ENCODE data around the gene CD38.

Gene CD38

DNA sequence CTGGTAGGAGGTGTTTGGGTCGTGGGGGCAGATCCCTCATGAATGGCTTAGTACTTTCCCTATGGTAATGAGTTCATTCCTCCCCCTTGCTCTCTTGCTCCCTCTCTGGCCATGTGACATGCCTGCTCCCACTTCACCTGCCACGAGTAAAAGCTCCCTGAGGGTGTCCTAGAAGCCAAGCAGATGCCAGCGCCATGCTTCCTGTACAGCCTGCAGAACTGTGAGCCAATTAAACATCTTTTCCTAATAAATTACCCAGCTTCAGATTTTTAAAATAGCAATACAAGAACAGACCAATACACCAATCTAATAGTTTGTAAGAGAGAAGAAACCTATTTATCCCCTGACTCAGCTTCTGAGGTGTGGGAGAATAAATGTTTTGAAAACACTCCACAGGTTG, 99.9 kb downstream of the CD38 start:
- Histone ChIP-seq H3K27ac (ENCODE audit: insufficient read depth, low read depth, low read length, poor library complexity, severe bottlenecking) (no peak overlapping the region), H3K36me3 (ENCODE audit: control insufficient read depth, insufficient read depth, low read length) (no peaks in the 10 kb centered on the region), H3K27me3 (ENCODE audit: control insufficient read depth, insufficient read depth, low read length, poor library complexity, severe bottlenecking) (no peaks in the 10 kb centered on the region), H3K4me3 (ENCODE audit: insufficient read depth, low read depth, low read length) (no peak overlapping the region), H3K9me3 (ENCODE audit: control insufficient read depth, low read length) (no peaks in the 10 kb centered on the region), H3K4me1 (ENCODE audit: control insufficient read depth, insufficient read depth, low read length) (no peaks in the 10 kb centered on the region)
- 91 to 93% methylated on average over 3 of the region's 3 CpGs for WGBS, 2 experiments

- Histone ChIP-seq H3K27ac (ENCODE audit: insufficient read depth, low read depth, low read length, poor library complexity, severe bottlenecking) (no peak overlapping the region), H3K4me1 (ENCODE audit: control insufficient read depth, insufficient read depth, low read length) (no peaks in the 10 kb centered on the region), H3K36me3 (ENCODE audit: control insufficient read depth, insufficient read depth, low read length) (no peaks in the 10 kb centered on the region), H3K4me3 (ENCODE audit: insufficient read depth, low read depth, low read length) (no peak overlapping the region), H3K9me3 (ENCODE audit: control insufficient read depth, low read length) (no peaks in the 10 kb centered on the region), H3K27me3 (ENCODE audit: control insufficient read depth, insufficient read depth, low read length, poor library complexity, severe bottlenecking) (no peaks in the 10 kb centered on the region)
- WGBS, 2 experiments, result 83 to 94% methylated on average over 3 of the region's 3 CpGs
Measured at GRCh38 chr4:15881820-15882219, 103.7 kb downstream of the CD38 start.

DNA sequence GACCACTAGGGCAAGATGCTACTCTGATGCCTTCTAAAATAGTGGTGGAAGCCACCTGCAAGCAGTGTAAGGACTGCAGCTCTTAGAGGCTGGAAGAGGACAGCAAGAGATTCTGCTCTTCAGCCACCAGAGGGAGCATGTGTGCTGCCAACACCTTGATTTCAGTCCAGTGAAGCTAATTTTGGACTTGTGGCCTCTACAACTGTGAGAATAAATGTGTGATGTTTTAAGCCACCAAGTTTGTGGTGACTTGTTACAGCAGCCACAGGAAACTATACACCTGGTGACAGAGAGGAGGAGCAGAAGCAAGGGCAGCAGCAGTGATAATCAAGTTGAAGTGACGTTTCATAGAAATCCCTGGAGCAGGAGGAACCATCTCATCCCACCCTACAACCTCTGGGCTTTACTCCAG, 104.6 kb downstream of the CD38 start:
- Histone ChIP-seq H3K27me3 (ENCODE audit: control insufficient read depth, insufficient read depth, low read length, poor library complexity, severe bottlenecking) (no peaks in the 10 kb centered on the region), H3K27ac (ENCODE audit: insufficient read depth, low read depth, low read length, poor library complexity, severe bottlenecking) (no peak overlapping the region), H3K4me1 (ENCODE audit: control insufficient read depth, insufficient read depth, low read length) (no peaks in the 10 kb centered on the region), H3K4me3 (ENCODE audit: insufficient read depth, low read depth, low read length) (no peak overlapping the region), H3K36me3 (ENCODE audit: control insufficient read depth, insufficient read depth, low read length) (no peaks in the 10 kb centered on the region), H3K9me3 (ENCODE audit: control insufficient read depth, low read length) (no peaks in the 10 kb centered on the region)
- WGBS, 2 experiments, result 85 to 92% methylated on average over 1 of the region's 1 CpG

- no peak overlapping the region for H3K27ac ChIP-seq (ENCODE audit: insufficient read depth, low read depth, low read length, poor library complexity, severe bottlenecking)
- 90 to 91% methylated on average over 4 of the region's 4 CpGs for WGBS, 2 experiments
- no peaks in the 10 kb centered on the region for H3K9me3 ChIP-seq (ENCODE audit: control insufficient read depth, low read length)
- H3K27me3 ChIP-seq (ENCODE audit: control insufficient read depth, insufficient read depth, low read length, poor library complexity, severe bottlenecking), result no peaks in the 10 kb centered on the region
- H3K36me3 ChIP-seq (ENCODE audit: control insufficient read depth, insufficient read depth, low read length), result no peaks in the 10 kb centered on the region
- H3K4me3 ChIP-seq (ENCODE audit: insufficient read depth, low read depth, low read length), result no peak overlapping the region
- H3K4me1 ChIP-seq (ENCODE audit: control insufficient read depth, insufficient read depth, low read length), result no peaks in the 10 kb centered on the region
Measured at GRCh38 chr4:15883610-15884243, 105.6 kb downstream of the CD38 start.

DNA sequence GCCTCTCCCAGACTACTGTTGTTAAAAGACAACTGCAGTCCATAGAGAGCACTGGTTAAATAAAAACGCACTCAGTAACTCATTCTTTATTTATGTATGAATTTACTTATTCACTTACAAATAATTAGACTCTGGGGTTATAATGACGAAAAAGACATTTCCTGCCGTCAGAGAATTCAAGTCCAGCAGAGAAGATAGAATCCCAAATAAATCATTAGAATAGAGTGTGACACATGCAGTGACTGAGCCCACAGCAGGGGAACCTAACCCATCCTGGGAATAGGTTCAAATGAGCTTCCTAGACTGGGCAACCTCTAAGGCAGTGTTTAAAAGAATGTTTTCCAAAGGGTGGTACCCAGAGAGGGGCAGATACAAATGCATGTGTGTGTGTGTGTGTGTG, 106.5 kb downstream of the CD38 start:
- Histone ChIP-seq H3K27me3 (ENCODE audit: control insufficient read depth, insufficient read depth, low read length, poor library complexity, severe bottlenecking) (no peaks in the 10 kb centered on the region), H3K27ac (ENCODE audit: insufficient read depth, low read depth, low read length, poor library complexity, severe bottlenecking) (no peak overlapping the region), H3K9me3 (ENCODE audit: control insufficient read depth, low read length) (no peaks in the 10 kb centered on the region), H3K4me3 (ENCODE audit: insufficient read depth, low read depth, low read length) (no peak overlapping the region), H3K4me1 (ENCODE audit: control insufficient read depth, insufficient read depth, low read length) (no peaks in the 10 kb centered on the region), H3K36me3 (ENCODE audit: control insufficient read depth, insufficient read depth, low read length) (no peaks in the 10 kb centered on the region)
- WGBS, 2 experiments, result 57 to 85% methylated on average over 2 to 3 of the region's 3 CpGs

DNA sequence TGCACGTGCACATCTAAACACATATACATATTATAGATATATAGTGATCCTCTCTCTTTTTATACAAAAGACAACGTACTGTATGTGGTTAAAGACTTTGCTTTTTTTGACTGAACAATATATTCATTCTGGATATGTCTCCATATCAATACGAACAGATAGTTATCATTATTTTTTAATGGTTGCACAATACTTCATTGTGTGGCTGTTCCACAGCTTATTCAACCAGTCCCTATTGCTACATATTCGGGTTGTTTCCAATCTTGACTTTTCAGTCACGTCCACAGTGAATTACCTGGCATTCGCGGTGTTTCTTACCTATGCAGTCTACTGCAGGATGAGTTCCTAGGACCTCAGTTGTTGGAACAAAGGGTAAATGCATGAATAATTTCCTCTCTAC, 107.3 kb downstream of the CD38 start:
- no peak overlapping the region for H3K27ac ChIP-seq (ENCODE audit: insufficient read depth, low read depth, low read length, poor library complexity, severe bottlenecking)
- no peaks in the 10 kb centered on the region for H3K4me1 ChIP-seq (ENCODE audit: control insufficient read depth, insufficient read depth, low read length)
- H3K4me3 ChIP-seq (ENCODE audit: insufficient read depth, low read depth, low read length), result no peak overlapping the region
- H3K9me3 ChIP-seq (ENCODE audit: control insufficient read depth, low read length), result no peaks in the 10 kb centered on the region
- no peaks in the 10 kb centered on the region for H3K36me3 ChIP-seq (ENCODE audit: control insufficient read depth, insufficient read depth, low read length)
- no peaks in the 10 kb centered on the region for H3K27me3 ChIP-seq (ENCODE audit: control insufficient read depth, insufficient read depth, low read length, poor library complexity, severe bottlenecking)
- WGBS, 2 experiments, result 89 to 92% methylated on average over 5 to 7 of the region's 7 CpGs

- Histone ChIP-seq H3K4me3 (ENCODE audit: insufficient read depth, low read depth, low read length) (no peak overlapping the region), H3K4me1 (ENCODE audit: control insufficient read depth, insufficient read depth, low read length) (no peaks in the 10 kb centered on the region), H3K36me3 (ENCODE audit: control insufficient read depth, insufficient read depth, low read length) (no peaks in the 10 kb centered on the region), H3K27me3 (ENCODE audit: control insufficient read depth, insufficient read depth, low read length, poor library complexity, severe bottlenecking) (no peaks in the 10 kb centered on the region), H3K9me3 (ENCODE audit: control insufficient read depth, low read length) (no peaks in the 10 kb centered on the region), H3K27ac (ENCODE audit: insufficient read depth, low read depth, low read length, poor library complexity, severe bottlenecking) (no peak overlapping the region)
- 93 to 96% methylated on average over 9 of the region's 9 CpGs for WGBS, 2 experiments
Measured at GRCh38 chr4:15888515-15888914, 110.4 kb downstream of the CD38 start.

DNA sequence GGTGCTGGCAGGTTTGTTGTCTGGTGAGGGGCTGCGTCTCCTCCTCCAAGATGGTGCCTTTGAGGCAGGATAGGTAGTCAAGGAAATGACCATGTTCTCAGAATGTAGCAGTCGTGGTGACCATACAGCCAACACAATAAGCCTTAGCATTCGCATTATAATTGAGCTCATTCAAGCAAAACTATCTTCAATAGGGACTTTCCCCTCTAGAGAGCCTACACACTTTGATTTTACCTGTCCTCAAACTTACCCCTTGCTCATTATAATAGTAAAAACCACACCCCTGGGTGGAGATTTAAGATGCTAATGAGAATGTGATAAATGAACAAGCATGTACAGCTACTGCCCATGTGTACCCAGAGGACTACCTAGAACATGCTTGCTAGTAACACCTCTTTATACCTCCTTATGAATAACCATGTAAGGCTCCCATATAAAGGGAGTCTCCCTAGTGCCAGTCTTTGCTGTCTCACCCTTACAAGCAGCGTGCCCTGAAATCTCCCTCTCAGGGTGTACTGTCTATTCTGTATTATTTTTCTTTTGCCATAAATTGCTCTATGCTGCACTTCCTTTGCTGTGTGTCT, 112.2 kb downstream of the CD38 start:
- Histone ChIP-seq H3K9me3 (ENCODE audit: control insufficient read depth, low read length) (no peaks in the 10 kb centered on the region), H3K4me3 (ENCODE audit: insufficient read depth, low read depth, low read length) (no peak overlapping the region), H3K27ac (ENCODE audit: insufficient read depth, low read depth, low read length, poor library complexity, severe bottlenecking) (no peak overlapping the region), H3K4me1 (ENCODE audit: control insufficient read depth, insufficient read depth, low read length) (no peaks in the 10 kb centered on the region), H3K27me3 (ENCODE audit: control insufficient read depth, insufficient read depth, low read length, poor library complexity, severe bottlenecking) (no peaks in the 10 kb centered on the region), H3K36me3 (ENCODE audit: control insufficient read depth, insufficient read depth, low read length) (no peaks in the 10 kb centered on the region)
- WGBS, 2 experiments, result 91 to 93% methylated on average over 4 of the region's 4 CpGs

DNA sequence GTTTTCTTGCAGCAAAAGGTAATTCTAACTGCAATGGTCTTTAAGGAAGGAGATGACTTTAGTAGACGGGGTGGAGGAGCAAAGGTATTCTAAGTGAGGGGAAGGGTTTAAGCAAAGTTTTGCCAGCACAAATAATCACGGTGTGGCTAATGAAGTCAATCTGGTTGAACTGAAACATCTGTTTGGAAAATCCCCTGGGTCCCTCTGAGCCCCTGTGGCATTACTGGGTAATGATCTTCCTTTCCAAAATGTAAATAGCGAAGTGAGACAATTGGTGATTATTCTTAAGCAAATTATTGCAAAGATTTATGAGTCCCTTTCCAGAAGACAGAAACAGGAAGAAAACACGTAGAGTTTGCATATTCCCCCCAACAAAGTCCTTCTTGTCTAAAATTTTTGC, 113.2 kb downstream of the CD38 start:
- no peak overlapping the region for H3K4me3 ChIP-seq (ENCODE audit: insufficient read depth, low read depth, low read length)
- H3K9me3 ChIP-seq (ENCODE audit: control insufficient read depth, low read length), result no peaks in the 10 kb centered on the region
- no peak overlapping the region for H3K27ac ChIP-seq (ENCODE audit: insufficient read depth, low read depth, low read length, poor library complexity, severe bottlenecking)
- no peaks in the 10 kb centered on the region for H3K36me3 ChIP-seq (ENCODE audit: control insufficient read depth, insufficient read depth, low read length)
- no peaks in the 10 kb centered on the region for H3K27me3 ChIP-seq (ENCODE audit: control insufficient read depth, insufficient read depth, low read length, poor library complexity, severe bottlenecking)
- WGBS, 2 experiments, result 86 to 90% methylated on average over 3 to 4 of the region's 4 CpGs
- no peaks in the 10 kb centered on the region for H3K4me1 ChIP-seq (ENCODE audit: control insufficient read depth, insufficient read depth, low read length)

GRCh38 chr4:15893962-15894361, 115.8 kb downstream of the CD38 start:
- 97 to 98% methylated on average over 4 of the region's 4 CpGs for WGBS, 2 experiments
- H3K36me3 ChIP-seq (ENCODE audit: control insufficient read depth, insufficient read depth, low read length), result no peaks in the 10 kb centered on the region
- H3K4me3 ChIP-seq (ENCODE audit: insufficient read depth, low read depth, low read length), result no peak overlapping the region
- no peaks in the 10 kb centered on the region for H3K4me1 ChIP-seq (ENCODE audit: control insufficient read depth, insufficient read depth, low read length)
- H3K27ac ChIP-seq (ENCODE audit: insufficient read depth, low read depth, low read length, poor library complexity, severe bottlenecking), result no peak overlapping the region
- H3K9me3 ChIP-seq (ENCODE audit: control insufficient read depth, low read length), result no peaks in the 10 kb centered on the region
- H3K27me3 ChIP-seq (ENCODE audit: control insufficient read depth, insufficient read depth, low read length, poor library complexity, severe bottlenecking), result no peaks in the 10 kb centered on the region
